GM13977 (cell line): Measurements from ENCODE around the gene MFAP4.
"Not testable (repeated sequence)": the region's sequence is repeated elsewhere in the genome, so short reads cannot be mapped to it uniquely, and the experiment has no call there.

Source experiments
- DNase-seq: peaks from one replicate; pipeline ENCODE4 v3.0.0; 2012; ENCODE audit warnings: low spot score
- in situ Hi-C: fragments of 300-500 bp; cut with MboI; formaldehyde crosslinking; loops from one replicate; pipeline ENCODE4 v1.12.0; 2022; ENCODE audit warnings: low sequenced_read_pairs, low pct_unique_long_range_greater_than_20kb, mixed read lengths, inconsistent platforms; ENCODE audit not compliant: unreplicated experiment
- TF ChIP-seq, protein P1 (sequence below): IDR thresholded peaks from 2 replicates; pipeline ENCODE4 v1.5.1; 2012; ENCODE audit warnings: mild to moderate bottlenecking, control low read depth; ENCODE audit not compliant: insufficient read depth; ENCODE audit errors: extremely low read depth, missing control alignments

The MFAP4 gene

DNA sequence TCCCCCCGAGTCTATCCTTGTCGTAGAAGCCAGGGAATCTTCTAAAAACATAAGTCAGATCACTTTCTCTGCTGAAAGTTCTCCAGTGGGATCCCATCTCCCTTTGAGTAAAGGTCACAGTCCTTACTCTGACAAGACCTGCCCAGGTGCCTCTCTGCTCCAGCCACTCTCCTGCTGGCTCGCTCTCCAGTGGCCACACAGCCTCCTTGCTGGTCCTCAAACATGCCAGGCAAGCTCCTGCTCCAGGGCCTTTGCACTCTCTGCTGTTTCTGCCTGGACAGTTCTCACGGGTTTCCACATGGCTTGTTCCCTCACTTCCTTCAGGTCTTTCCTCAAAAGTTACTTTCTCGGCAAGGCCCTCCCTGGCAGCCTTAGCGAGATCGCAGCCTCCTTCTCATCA, 27.8 kb downstream of the MFAP4 start:
- TF ChIP-seq, protein P1, sequence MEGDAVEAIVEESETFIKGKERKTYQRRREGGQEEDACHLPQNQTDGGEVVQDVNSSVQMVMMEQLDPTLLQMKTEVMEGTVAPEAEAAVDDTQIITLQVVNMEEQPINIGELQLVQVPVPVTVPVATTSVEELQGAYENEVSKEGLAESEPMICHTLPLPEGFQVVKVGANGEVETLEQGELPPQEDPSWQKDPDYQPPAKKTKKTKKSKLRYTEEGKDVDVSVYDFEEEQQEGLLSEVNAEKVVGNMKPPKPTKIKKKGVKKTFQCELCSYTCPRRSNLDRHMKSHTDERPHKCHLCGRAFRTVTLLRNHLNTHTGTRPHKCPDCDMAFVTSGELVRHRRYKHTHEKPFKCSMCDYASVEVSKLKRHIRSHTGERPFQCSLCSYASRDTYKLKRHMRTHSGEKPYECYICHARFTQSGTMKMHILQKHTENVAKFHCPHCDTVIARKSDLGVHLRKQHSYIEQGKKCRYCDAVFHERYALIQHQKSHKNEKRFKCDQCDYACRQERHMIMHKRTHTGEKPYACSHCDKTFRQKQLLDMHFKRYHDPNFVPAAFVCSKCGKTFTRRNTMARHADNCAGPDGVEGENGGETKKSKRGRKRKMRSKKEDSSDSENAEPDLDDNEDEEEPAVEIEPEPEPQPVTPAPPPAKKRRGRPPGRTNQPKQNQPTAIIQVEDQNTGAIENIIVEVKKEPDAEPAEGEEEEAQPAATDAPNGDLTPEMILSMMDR = no peak
- DNase-seq = no peak
- in situ Hi-C loops = loop anchor here (25.0 kb wide), 1 partner anchor 403 kb away; no protein-coding TSS in a partner anchor

DNA sequence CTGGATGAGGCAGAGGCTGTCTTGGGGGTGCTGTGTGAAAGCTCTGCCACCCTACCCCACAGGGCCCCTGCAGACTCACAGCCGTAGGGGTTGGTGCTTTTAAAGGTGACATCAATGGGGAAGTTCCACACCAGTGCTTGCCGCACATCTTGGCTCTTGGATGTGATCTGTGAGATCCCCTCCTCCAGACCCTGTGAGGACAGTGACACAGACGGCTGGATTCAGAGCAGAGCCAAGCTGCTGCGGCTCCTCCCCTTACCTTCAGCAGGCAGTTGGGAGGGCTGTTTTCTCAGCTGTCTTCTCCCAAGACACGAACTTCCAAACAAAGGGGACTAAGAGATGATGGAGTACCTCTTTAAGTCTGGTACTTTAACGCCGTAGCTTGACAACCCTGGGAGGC, 29.2 kb downstream of the MFAP4 start:
- DNase-seq = no peak
- TF ChIP-seq, protein P1 = no peak
- in situ Hi-C loops = loop anchor here (25.0 kb wide), 1 partner anchor 405 kb away; no protein-coding TSS in a partner anchor

DNA sequence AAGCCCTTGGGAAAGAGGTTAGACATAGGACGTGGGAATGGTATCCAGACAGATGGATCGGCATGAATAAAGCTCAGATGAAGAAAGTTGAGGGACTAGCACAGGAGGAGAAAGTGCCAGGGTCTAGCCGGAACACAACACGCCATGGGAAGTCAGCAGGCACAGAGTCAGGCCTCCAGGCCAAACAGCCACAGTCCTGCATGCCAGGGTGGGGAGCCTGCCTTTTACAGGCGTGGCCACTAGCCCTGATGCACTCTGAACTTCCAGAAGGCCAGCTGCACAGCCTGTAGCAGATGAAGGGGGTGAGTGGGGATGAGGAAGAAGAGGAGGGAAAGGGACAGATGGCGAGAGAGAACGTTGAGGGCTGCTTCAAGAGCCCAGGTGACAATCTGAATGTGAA, 29.6 kb downstream of the MFAP4 start:
- TF ChIP-seq, protein P1 = no peak
- in situ Hi-C loops = loop anchor here (25.0 kb wide), 1 partner anchor 405 kb away; no protein-coding TSS in a partner anchor
- no peak for DNase-seq

DNA sequence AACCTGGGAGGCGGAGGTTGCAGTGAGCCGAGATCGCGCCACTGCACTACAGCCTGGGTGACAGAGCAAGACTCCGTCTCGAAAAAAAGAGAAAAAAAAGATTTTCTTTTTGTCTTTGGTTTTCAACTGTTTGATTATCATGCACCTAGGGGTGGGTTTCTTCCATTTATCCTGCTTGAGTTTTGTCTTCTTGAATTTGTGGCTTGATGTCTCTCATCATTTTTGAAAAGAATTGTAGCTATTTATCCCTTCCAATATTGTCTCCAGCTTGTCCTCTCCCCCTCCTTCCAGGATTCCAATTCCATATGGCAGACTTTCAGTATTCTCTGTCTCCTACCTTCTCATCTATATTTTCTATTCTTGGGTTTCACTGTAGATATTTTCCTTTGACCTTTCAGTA, 32.2 kb downstream of the MFAP4 start:
- in situ Hi-C loops = loop anchor here (25.0 kb wide), 1 partner anchor 408 kb away; no protein-coding TSS in a partner anchor
- no peak for DNase-seq
- TF ChIP-seq, protein P1 = no peak

DNA sequence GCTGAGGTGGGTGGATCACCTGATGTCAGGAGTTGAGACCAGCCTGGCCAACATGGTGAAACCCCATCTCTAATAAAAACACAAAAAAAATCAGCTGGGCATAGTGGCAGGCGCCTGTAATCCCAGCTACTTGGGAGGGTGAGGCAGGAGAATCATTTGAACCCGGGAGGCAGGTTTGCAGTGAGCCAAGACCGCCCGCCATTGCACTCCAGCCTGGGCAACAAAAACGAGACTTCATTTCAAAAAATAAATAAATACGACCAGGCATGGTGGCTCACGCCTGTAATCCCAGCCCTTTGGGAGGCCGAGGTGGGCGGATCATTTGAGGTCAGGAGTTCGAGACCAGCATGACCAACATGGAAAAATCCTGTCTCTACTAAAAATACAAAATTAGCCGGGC, 33.6 kb downstream of the MFAP4 start:
- not testable (repeated sequence) for DNase-seq
- in situ Hi-C loops = loop anchor here (25.0 kb wide), 1 partner anchor 409 kb away; no protein-coding TSS in a partner anchor

DNA sequence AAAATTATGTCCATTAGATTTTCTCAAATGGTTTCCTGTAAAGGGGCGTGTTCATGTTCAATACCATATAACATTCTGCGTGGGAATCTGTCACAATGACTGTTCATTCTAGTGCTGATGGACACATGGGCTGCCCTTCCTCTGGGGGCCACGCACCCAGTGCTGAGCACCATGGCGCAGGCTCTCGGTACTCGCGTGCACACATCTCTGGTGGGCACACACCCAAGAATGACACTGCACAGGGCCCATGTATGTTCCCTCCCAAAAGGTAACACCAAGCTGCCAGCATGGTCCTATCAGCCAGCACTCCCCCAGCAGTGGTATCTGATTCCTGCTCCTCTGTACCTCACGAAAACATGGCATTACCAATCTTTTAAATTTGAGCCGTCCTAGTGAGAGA, 38.2 kb downstream of the MFAP4 start:
- in situ Hi-C loops = no loop called here
- no peak for DNase-seq
- TF ChIP-seq, protein P1 = no peak

DNA sequence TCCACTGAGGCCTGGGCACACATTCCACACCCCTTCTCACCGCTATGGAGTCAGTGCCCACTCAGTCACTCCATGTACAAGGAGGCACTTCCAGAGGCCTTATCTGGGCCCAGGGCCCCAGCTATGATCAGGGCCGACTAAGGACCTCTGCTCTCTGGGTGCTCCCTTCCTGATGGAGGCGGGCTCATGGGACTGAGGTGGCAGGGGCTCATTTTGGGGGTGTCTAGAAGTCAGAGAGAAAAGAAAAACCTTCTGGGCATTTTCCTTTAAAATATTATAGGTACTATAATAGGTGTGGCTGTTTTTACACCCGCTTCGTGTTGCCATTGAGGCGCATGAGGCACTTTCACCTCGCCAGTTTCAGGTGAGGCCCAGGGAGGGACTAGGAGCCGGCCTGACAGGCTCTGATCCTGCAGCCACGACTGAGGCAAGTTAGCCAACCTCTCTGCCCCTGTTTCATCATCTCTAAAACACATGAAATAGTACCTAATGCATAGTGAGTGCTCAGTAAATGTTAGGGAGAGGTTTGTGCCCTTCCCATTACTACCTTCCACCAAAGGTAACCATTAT, 38.8 kb downstream of the MFAP4 start:
- no peak for DNase-seq
- TF ChIP-seq, protein P1 = no peak
- in situ Hi-C loops = no loop called here
